Loucy (cell line): ENCODE results near the gene AMOTL1.
A peak's percentile ranks its signal among the peaks of the same experiment; 100 is the strongest.

Experiments
- H2AFZ ChIP-seq: fragments of 200-600 bp; sonication (generic); 2 replicates; pipeline ENCODE4 v1.6.0; 2016; ENCODE audit warnings: antibody characterized with exemption, mild to moderate bottlenecking, low read length, moderate library complexity
- H3F3A ChIP-seq: fragments of 200-600 bp; 2 replicates; pipeline ENCODE4 v1.6.0; 2016; ENCODE audit warnings: antibody characterized with exemption, low read depth, mild to moderate bottlenecking
- H3K27me3 ChIP-seq: fragments of 200-600 bp; sonication (generic); 2 replicates; pipeline ENCODE4 v1.6.1; 2014; ENCODE audit warnings: low read length, mild to moderate bottlenecking; ENCODE audit not compliant: insufficient read depth, poor library complexity, severe bottlenecking
- H3K36me3 ChIP-seq: fragments of 200-600 bp; sonication (generic); 2 replicates; pipeline ENCODE4 v1.6.1; 2016; ENCODE audit warnings: low read length; ENCODE audit not compliant: insufficient read depth
- H3K4me1 ChIP-seq: fragments of 200-600 bp; sonication (generic); 2 replicates; pipeline ENCODE4 v1.5.1; 2014; ENCODE audit warnings: low read length, mild to moderate bottlenecking; ENCODE audit not compliant: insufficient read depth, poor library complexity, severe bottlenecking
- H3K4me2 ChIP-seq: fragments of 200-600 bp; sonication (generic); 2 replicates; pipeline ENCODE4 v1.6.0; 2014; ENCODE audit warnings: antibody characterized with exemption, low read length, low read depth, mild to moderate bottlenecking; ENCODE audit not compliant: poor library complexity, severe bottlenecking
- H3K4me3 ChIP-seq: fragments of 200-600 bp; sonication (generic); 2 replicates; pipeline ENCODE4 v1.5.1; 2014; ENCODE audit warnings: low read length, mild to moderate bottlenecking, mixed read lengths; ENCODE audit not compliant: poor library complexity, severe bottlenecking
- H3K79me2 ChIP-seq: fragments of 200-600 bp; sonication (generic); 2 replicates; pipeline ENCODE4 v1.6.1; 2014; ENCODE audit warnings: low read length; ENCODE audit not compliant: insufficient read depth
- H3K9ac ChIP-seq: fragments of 200-600 bp; sonication (generic); 2 replicates; pipeline ENCODE4 v1.6.0; 2014; ENCODE audit warnings: mild to moderate bottlenecking, low read depth, low read length, moderate library complexity; ENCODE audit not compliant: poor library complexity, severe bottlenecking
- H3K9me2 ChIP-seq: fragments of 200-600 bp; sonication (generic); replicated peaks from 2 replicates; pipeline ENCODE4 v1.6.1; 2016; ENCODE audit warnings: low read depth, low read length, mixed read lengths
- H3K9me3 ChIP-seq: fragments of 200-600 bp; sonication (generic); 2 replicates; pipeline ENCODE4 v1.6.1; 2014; ENCODE audit warnings: mild to moderate bottlenecking, antibody characterized with exemption, low read length, low read depth; ENCODE audit not compliant: insufficient read depth
- H4K20me1 ChIP-seq: fragments of 200-600 bp; sonication (generic); 2 replicates; pipeline ENCODE4 v1.6.0; 2014; ENCODE audit warnings: antibody characterized with exemption, low read length, mild to moderate bottlenecking; ENCODE audit not compliant: insufficient read depth, poor library complexity, severe bottlenecking
- CTCF ChIP-seq: fragments of 200-600 bp; sonication (generic); conservative IDR thresholded peaks from 2 replicates; pipeline ENCODE4 v1.5.1; 2014; ENCODE audit warnings: mild to moderate bottlenecking, antibody characterized with exemption, low read length
- EZH2phosphoT487 ChIP-seq: fragments of 200-600 bp; IDR thresholded peaks from 2 replicates; pipeline ENCODE4 v1.6.1; 2018; ENCODE audit warnings: antibody characterized with exemption, mild to moderate bottlenecking, moderate library complexity, borderline replicate concordance

Gene AMOTL1

GRCh38 chr11:94741022-94741679 lies 27.0 kb upstream of the AMOTL1 start:
- H2AFZ ChIP-seq, result peak overlapping the region; percentile 89
- H3K4me2 ChIP-seq, result peak overlapping the region; percentile 86
- no peaks in the 10 kb centered on the region for H3K27me3 ChIP-seq
- peaks cover 9% of the 10 kb centered on the region for H3K4me1 ChIP-seq
- no peaks in the 10 kb centered on the region for H4K20me1 ChIP-seq
- no peaks in the 10 kb centered on the region for H3K9me2 ChIP-seq
- H3K4me3 ChIP-seq, result peak overlapping the region; percentile 77
- peak overlapping the region; percentile 55 for H3K9ac ChIP-seq
- no peaks in the 10 kb centered on the region for H3K9me3 ChIP-seq
- TF ChIP-seq EZH2phosphoT487 (no peak), CTCF (peak; percentile 49)
- no peaks in the 10 kb centered on the region for H3K79me2 ChIP-seq
- H3K36me3 ChIP-seq, result no peaks in the 10 kb centered on the region
- H3F3A ChIP-seq, result no peaks in the 10 kb centered on the region

DNA sequence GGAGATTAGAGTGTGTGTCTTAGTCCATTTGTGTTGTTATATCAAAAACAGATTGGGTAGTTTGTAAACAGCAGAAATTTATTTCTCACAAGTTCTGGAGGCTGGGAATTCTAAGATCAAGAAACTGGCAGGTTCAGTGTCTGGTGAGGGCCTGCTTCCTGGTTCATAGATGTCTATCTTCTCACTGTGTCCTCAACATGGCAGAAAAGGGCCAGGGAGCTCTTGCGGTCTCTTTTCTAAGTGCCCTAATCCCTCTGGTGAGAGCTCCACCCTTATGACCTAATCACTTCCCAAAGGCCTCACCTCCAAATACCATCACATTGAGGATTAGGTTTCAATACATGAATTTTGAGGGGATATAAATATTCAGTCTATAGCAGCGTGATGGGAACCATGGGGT lies 25.5 kb upstream of the AMOTL1 start:
- Histone ChIP-seq H3K9ac (no peak overlapping the region), H2AFZ (no peak overlapping the region), H3K9me2 (no peaks in the 10 kb centered on the region), H4K20me1 (no peaks in the 10 kb centered on the region), H3K4me1 (peaks cover 9% of the 10 kb centered on the region), H3K9me3 (no peaks in the 10 kb centered on the region), H3K36me3 (no peaks in the 10 kb centered on the region), H3K4me3 (no peak overlapping the region), H3K27me3 (no peaks in the 10 kb centered on the region), H3K79me2 (no peaks in the 10 kb centered on the region), H3F3A (no peaks in the 10 kb centered on the region), H3K4me2 (no peak overlapping the region)
- TF ChIP-seq CTCF, result no peak
- no peak for TF ChIP-seq EZH2phosphoT487

- H3F3A ChIP-seq, result no peaks in the 10 kb centered on the region
Observed at GRCh38 chr11:94746721-94747120, 21.4 kb upstream of the AMOTL1 start.

More at GRCh38 chr11:94746721-94747120, 21.4 kb upstream of the AMOTL1 start:
- H3K27me3 ChIP-seq, result no peaks in the 10 kb centered on the region
- no peaks in the 10 kb centered on the region for H3K9me3 ChIP-seq
- no peak overlapping the region for H3K4me2 ChIP-seq
- no peak for TF ChIP-seq EZH2phosphoT487
- no peak for TF ChIP-seq CTCF
- H3K79me2 ChIP-seq, result no peaks in the 10 kb centered on the region
- H3K4me3 ChIP-seq, result no peak overlapping the region
- no peaks in the 10 kb centered on the region for H4K20me1 ChIP-seq
- H3K9ac ChIP-seq, result no peak overlapping the region
- H3K36me3 ChIP-seq, result no peaks in the 10 kb centered on the region
- H3K4me1 ChIP-seq, result no peaks in the 10 kb centered on the region
- no peaks in the 10 kb centered on the region for H3K9me2 ChIP-seq
- H2AFZ ChIP-seq, result no peak overlapping the region
